Retinal pigment epithelial cell (primary cell): ENCODE data around the gene CDKN2B-AS1.
A peak's percentile ranks its signal among the peaks of the same experiment; 100 is the strongest.

Experiments used
- DNase-seq: peaks from one replicate; pipeline ENCODE4 v3.0.0-alpha.2; 2010; ENCODE audit warnings: low read depth
- H3K4me3 ChIP-seq: 2 replicates; pipeline ENCODE4 v1.5.1; 2011; ENCODE audit warnings: mild to moderate bottlenecking, low read length, control low read depth, moderate library complexity
- CTCF ChIP-seq: conservative IDR thresholded peaks from 2 replicates; pipeline ENCODE4 v1.5.1; 2011; ENCODE audit warnings: low read depth, low read length, control low read depth, inconsistent platforms

Gene CDKN2B-AS1

GRCh38 chr9:22084336-22085035, 89.9 kb downstream of the CDKN2B-AS1 start:
- H3K4me3 ChIP-seq: no peak overlapping the region
- peak; percentile 88 for DNase-seq

GRCh38 chr9:22088053-22088716, 93.6 kb downstream of the CDKN2B-AS1 start:
- DNase-seq: no peak
- TF ChIP-seq CTCF: no peak
- H3K4me3 ChIP-seq: no peak overlapping the region

More at GRCh38 chr9:22084336-22085035, 89.9 kb downstream of the CDKN2B-AS1 start:
- TF ChIP-seq CTCF: no peak

- no peak overlapping the region for H3K4me3 ChIP-seq
- DNase-seq: no peak
- no peak for TF ChIP-seq CTCF
These were observed 94.1 kb downstream of the CDKN2B-AS1 start for GRCh38 chr9:22088717-22089061.

GRCh38 chr9:22097707-22098106, 103.1 kb downstream of the CDKN2B-AS1 start:
- peak; percentile 73 for DNase-seq
- TF ChIP-seq CTCF: no peak
- no peak overlapping the region for H3K4me3 ChIP-seq

- H3K4me3 ChIP-seq: no peak overlapping the region
- no peak for DNase-seq
- TF ChIP-seq CTCF: no peak
These were observed 104.2 kb downstream of the CDKN2B-AS1 start for GRCh38 chr9:22098643-22099332.

GRCh38 chr9:22100626-22101025, 106.0 kb downstream of the CDKN2B-AS1 start:
- H3K4me3 ChIP-seq: no peak overlapping the region
- peak; percentile 27 for TF ChIP-seq CTCF
- DNase-seq: no peak
